ENCODE results near the gene TNFRSF12A.
"Not testable (repeated sequence)": the region's sequence is repeated elsewhere in the genome, so short reads cannot be mapped to it uniquely, and the experiment has no call there.

TNFRSF12A gene

GRCh38 chr16:3049921-3050481 is 29.8 kb downstream of the TNFRSF12A start:
- no peak for DNase-seq (ENCODE audit: low read depth)

GRCh38 chr16:3050487-3050886 is 30.3 kb downstream of the TNFRSF12A start:
- DNase-seq (ENCODE audit: low read depth): no peak

GRCh38 chr16:3051009-3051408 is 30.8 kb downstream of the TNFRSF12A start:
- DNase-seq (ENCODE audit: low read depth): no peak

GRCh38 chr16:3051494-3051893 is 31.3 kb downstream of the TNFRSF12A start:
- DNase-seq (ENCODE audit: low read depth): no peak

- not testable (repeated sequence) for DNase-seq (ENCODE audit: low read depth)
Measured at GRCh38 chr16:3052571-3053329, 32.6 kb downstream of the TNFRSF12A start.

- not testable (repeated sequence) for DNase-seq (ENCODE audit: low read depth)
Measured at GRCh38 chr16:3053330-3053710, 33.2 kb downstream of the TNFRSF12A start.

GRCh38 chr16:3054965-3055733 is 35.0 kb downstream of the TNFRSF12A start:
- DNase-seq (ENCODE audit: low read depth): no peak

GRCh38 chr16:3055734-3056115 is 35.6 kb downstream of the TNFRSF12A start:
- not testable (repeated sequence) for DNase-seq (ENCODE audit: low read depth)

GRCh38 chr16:3056336-3057180 is 36.4 kb downstream of the TNFRSF12A start:
- no peak for DNase-seq (ENCODE audit: low read depth)

GRCh38 chr16:3057181-3058138 is 37.3 kb downstream of the TNFRSF12A start:
- DNase-seq (ENCODE audit: low read depth): no peak

GRCh38 chr16:3058139-3059030 is 38.2 kb downstream of the TNFRSF12A start:
- no peak for DNase-seq (ENCODE audit: low read depth)

GRCh38 chr16:3059041-3059722 is 39.0 kb downstream of the TNFRSF12A start:
- peak; percentile 83 for DNase-seq (ENCODE audit: low read depth)

GRCh38 chr16:3059723-3060242 is 39.6 kb downstream of the TNFRSF12A start:
- DNase-seq (ENCODE audit: low read depth): no peak

- no peak for DNase-seq (ENCODE audit: low read depth)
Measured at GRCh38 chr16:3060339-3061127, 40.4 kb downstream of the TNFRSF12A start.

GRCh38 chr16:3062553-3062952 is 42.4 kb downstream of the TNFRSF12A start:
- no peak for DNase-seq (ENCODE audit: low read depth)

- no peak for DNase-seq (ENCODE audit: low read depth)
Measured at GRCh38 chr16:3063625-3064386, 43.6 kb downstream of the TNFRSF12A start.

GRCh38 chr16:3065069-3065741 is 45.0 kb downstream of the TNFRSF12A start, which contains the start of gene IL32:
Gene IL32 (plus strand): TSS chr16:3065640. CDS start chr16:3065812, 172 bp downstream.
- peak; percentile 51 for DNase-seq (ENCODE audit: low read depth)

Measured in activated gamma-delta T cell treated with anti-CD3 and anti-CD28 coated beads, Interleukin-2, amount 50 U/mL, for 16 hours (primary cell).